Effector CD8-positive, alpha-beta T cell (primary cell): Measurements from ENCODE around the gene SIN3A.
"Not testable (repeated sequence)": the region's sequence is repeated elsewhere in the genome, so short reads cannot be mapped to it uniquely, and the experiment has no call there.

Experiments
- DNase-seq: peaks from one replicate; lab custom pipeline; 2025; lab: John Stamatoyannopoulos, UW

Gene SIN3A

GRCh38 chr15:75357976-75358673, 93.4 kb downstream of the SIN3A start:
- no peak for DNase-seq

GRCh38 chr15:75356517-75356916, 95.0 kb downstream of the SIN3A start:
- no peak for DNase-seq

- DNase-seq = no peak
Measured at GRCh38 chr15:75356006-75356405, 95.5 kb downstream of the SIN3A start.

GRCh38 chr15:75355369-75355768, 96.1 kb downstream of the SIN3A start:
- DNase-seq = no peak

GRCh38 chr15:75354454-75354853, 97.0 kb downstream of the SIN3A start:
- no peak for DNase-seq

- no peak for DNase-seq
Measured at GRCh38 chr15:75353604-75354003, 97.9 kb downstream of the SIN3A start.

GRCh38 chr15:75352186-75353080, 99.1 kb downstream of the SIN3A start:
- no peak for DNase-seq

GRCh38 chr15:75350601-75351361, 100.7 kb downstream of the SIN3A start:
- DNase-seq = no peak

GRCh38 chr15:75349851-75350588, 101.5 kb downstream of the SIN3A start:
- DNase-seq = peak; percentile 40

- not testable (repeated sequence) for DNase-seq
Measured at GRCh38 chr15:75349351-75349669, 102.2 kb downstream of the SIN3A start.

- no peak for DNase-seq
Measured at GRCh38 chr15:75348562-75349350, 102.7 kb downstream of the SIN3A start.

GRCh38 chr15:75348034-75348561, 103.4 kb downstream of the SIN3A start:
- no peak for DNase-seq

- peak; percentile 21 for DNase-seq
Measured at GRCh38 chr15:75347222-75348033, 104.1 kb downstream of the SIN3A start.

GRCh38 chr15:75346796-75347221, 104.7 kb downstream of the SIN3A start, which contains the start of gene NEIL1:
TSS of gene NEIL1 (plus strand) at chr15:75347039. CDS start at chr15:75348906, 1,867 bp downstream.
- DNase-seq = no peak

- not testable (repeated sequence) for DNase-seq
Measured at GRCh38 chr15:75343953-75344352, 107.5 kb downstream of the SIN3A start.

GRCh38 chr15:75342221-75342620, 109.3 kb downstream of the SIN3A start:
- DNase-seq = no peak

GRCh38 chr15:75339531-75340240, 111.8 kb downstream of the SIN3A start:
- no peak for DNase-seq

GRCh38 chr15:75338661-75339240, 112.7 kb downstream of the SIN3A start:
- DNase-seq = no peak
